Activated T-cell treated with anti-CD3 and anti-CD28 coated beads, Interleukin-2, amount 50 U/mL, for 24 hours (primary cell): ENCODE data around the gene CENPVL3.
"Not testable (repeated sequence)": the region's sequence is repeated elsewhere in the genome, so short reads cannot be mapped to it uniquely, and the experiment has no call there.

ENCODE experiments used
- DNase-seq: peaks from one replicate; pipeline ENCODE4 v3.0.0-alpha.2; 2020
- H3K27ac Mint-ChIP-seq: 2 replicates; pipeline ENCODE4 v1.8.0; 2020; ENCODE audit warnings: mild to moderate bottlenecking, mixed read lengths
- H3K27me3 Mint-ChIP-seq: 2 replicates; pipeline ENCODE4 v1.8.0; 2020; ENCODE audit warnings: mixed read lengths
- H3K36me3 Mint-ChIP-seq: 2 replicates; pipeline ENCODE4 v1.8.0; 2020; ENCODE audit warnings: low read depth, mixed read lengths
- H3K4me1 Mint-ChIP-seq: 2 replicates; pipeline ENCODE4 v1.8.0; 2020; ENCODE audit warnings: low read depth, mixed read lengths
- H3K4me3 Mint-ChIP-seq: 2 replicates; pipeline ENCODE4 v1.8.0; 2020; ENCODE audit warnings: mild to moderate bottlenecking, moderate library complexity, mixed read lengths
- H3K9me3 Mint-ChIP-seq: 2 replicates; pipeline ENCODE4 v1.8.0; 2020; ENCODE audit warnings: mixed read lengths

Gene CENPVL3

DNA sequence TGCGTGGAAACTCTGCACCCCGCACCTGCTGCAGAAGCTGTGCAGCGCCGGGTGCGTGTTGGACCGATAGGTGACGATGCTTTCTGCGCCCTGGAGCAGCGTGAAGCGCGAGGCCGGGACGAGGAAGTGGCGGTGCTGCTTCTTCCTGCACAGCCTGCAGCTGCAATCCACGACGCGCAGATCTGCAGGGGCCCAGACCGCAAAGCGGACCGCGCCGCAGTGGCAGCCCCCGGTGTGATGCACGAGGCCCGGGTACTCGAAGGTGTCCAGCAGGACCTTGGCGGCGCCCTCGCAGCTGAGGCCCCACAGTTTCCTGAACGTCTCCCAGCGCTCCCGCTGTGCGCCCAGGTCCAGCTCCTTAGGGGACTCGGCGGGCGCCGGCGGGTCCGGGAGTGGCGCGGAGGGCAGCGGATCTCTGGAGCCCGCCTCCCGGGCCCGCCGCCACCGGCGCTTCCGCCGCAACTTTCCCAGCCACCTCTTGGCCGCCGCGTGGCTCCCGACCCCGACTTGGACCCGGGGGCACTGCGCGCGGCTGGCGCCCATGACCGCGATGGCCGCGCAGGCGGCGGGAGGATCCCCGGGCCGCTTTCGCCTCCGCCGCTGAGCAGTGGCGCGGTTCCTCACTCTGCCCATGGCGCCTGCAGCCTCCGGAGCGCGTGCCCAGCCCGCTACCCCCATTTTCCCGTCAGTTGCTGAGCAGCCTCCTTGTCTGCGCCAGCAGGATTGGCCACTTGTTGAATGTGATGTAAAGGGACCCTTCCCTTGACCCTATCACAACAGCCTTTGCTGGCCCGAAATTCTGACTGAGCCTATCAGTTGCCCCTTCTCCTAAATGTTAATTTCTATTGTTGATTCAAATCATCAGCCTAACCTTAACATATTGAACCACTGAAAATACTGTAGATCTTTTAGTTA is at the start of gene CENPVL3:
CENPVL3 (minus strand) TSS at position 672 of the 915 bp plus-strand sequence; CDS start at position 633, 39 bp downstream.
- H3K4me3 Mint-ChIP-seq = peak within 1 kb of the TSS; percentile 64

DNA sequence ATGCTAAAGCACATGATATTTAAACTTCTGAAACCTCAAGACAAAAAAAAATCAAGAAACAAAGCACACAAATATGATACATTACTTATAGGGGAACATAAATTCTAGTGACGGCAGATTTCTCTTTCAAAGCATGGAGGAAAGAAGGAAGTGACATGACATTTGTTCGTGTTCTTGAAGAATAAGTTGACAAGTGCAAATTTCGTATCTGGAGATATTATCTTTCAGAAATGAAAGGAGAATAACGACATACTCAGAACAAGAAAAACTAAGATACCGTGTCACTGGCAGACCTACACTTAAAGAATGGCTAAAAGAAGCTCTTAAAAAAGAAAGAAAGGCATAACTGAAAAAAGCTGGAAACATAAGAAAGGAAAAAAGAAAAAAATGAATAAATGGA is 47.3 kb upstream of the CENPVL3 start:
- peaks cover 2% of the 10 kb centered on the region for H3K4me1 Mint-ChIP-seq
- H3K36me3 Mint-ChIP-seq = no peaks in the 10 kb centered on the region
- H3K9me3 Mint-ChIP-seq = no peaks in the 10 kb centered on the region
- H3K27ac Mint-ChIP-seq = no peak overlapping the region
- H3K4me3 Mint-ChIP-seq = no peak overlapping the region
- peaks cover 58% of the 10 kb centered on the region for H3K27me3 Mint-ChIP-seq
- DNase-seq = no peak

More for the DNA sequence above, at the start of gene CENPVL3:
- H3K27ac Mint-ChIP-seq, H3K36me3 Mint-ChIP-seq, H3K4me1 Mint-ChIP-seq, DNase-seq, H3K9me3 Mint-ChIP-seq: not testable (repeated sequence)
- peaks cover 84% of the 10 kb centered on the region for H3K27me3 Mint-ChIP-seq

DNA sequence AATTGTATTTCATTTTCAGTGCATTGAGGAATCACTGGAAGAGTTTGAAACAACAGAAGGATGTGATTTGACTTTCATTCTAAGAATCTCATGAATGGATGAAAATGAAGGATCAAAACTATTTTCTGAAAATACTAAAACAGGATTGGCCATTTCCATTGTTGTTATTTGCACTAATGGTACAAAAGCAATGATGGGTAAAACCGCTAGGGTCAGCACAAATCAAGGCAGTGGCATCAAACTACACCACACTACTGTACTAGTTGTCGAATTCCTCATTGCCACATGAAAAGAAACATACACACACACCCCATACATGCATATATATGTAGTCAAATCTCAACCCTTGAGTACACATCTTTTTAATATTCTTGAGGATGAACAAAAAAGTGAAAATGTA is 24.7 kb upstream of the CENPVL3 start:
- Mint-ChIP-seq H3K27ac (no peak overlapping the region), H3K36me3 (no peaks in the 10 kb centered on the region), H3K4me1 (peaks cover 2% of the 10 kb centered on the region), H3K4me3 (no peak overlapping the region), H3K27me3 (peaks cover 66% of the 10 kb centered on the region), H3K9me3 (no peaks in the 10 kb centered on the region)
- DNase-seq = no peak

DNA sequence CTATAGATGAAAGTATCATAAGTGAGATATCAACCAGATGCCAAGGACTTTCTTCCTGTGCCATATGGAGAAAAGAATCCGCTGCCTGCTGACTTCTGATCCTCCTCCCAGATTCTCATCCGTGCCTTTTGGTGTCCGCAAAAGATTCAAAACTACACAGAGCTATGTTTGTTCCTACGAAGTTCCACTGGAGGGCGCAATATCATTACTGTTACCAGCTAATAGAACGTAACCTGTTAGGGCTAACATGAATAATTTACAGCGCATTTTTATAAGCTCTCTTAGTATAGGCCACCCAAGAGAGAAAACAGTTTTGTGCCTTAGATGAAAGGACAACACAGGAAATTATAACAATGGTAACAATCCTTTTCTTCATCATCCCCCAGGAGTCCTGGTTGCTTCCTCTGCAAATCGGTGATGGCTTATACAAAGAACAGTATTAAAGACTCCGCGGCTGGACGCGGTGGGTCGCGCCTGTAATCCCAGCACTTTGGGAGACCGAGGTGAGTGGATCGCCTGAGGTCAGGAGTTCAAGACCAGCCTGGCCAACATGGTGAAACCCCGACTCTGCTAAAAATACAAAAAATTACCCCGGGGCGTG is 22.8 kb upstream of the CENPVL3 start:
- Mint-ChIP-seq H3K4me3 (no peak overlapping the region), H3K36me3 (no peaks in the 10 kb centered on the region), H3K9me3 (no peaks in the 10 kb centered on the region), H3K27me3 (peaks cover 72% of the 10 kb centered on the region), H3K27ac (no peak overlapping the region), H3K4me1 (peaks cover 2% of the 10 kb centered on the region)
- no peak for DNase-seq

DNA sequence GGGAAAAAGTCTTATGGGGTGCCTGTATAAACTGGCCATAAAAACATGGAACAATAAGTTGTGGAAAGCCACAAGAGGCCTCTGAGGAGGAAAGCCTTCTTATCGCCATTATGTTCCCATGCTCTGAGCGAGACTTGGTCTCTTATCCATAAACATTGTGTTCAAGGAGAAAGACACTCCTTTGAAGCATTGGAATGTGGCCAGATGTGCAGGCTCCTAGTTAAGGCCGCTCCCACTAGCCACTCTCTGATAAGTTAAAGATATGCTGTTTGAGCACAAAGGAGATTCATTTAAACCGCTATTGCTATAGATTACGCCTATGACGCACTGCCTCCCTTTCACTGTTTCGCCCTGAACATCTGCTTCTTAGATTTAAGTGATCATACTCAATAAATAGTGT is 17.8 kb upstream of the CENPVL3 start:
- not testable (repeated sequence) for H3K27ac Mint-ChIP-seq, H3K4me1 Mint-ChIP-seq, H3K4me3 Mint-ChIP-seq, H3K9me3 Mint-ChIP-seq, H3K36me3 Mint-ChIP-seq, DNase-seq
- peaks cover 71% of the 10 kb centered on the region for H3K27me3 Mint-ChIP-seq

DNA sequence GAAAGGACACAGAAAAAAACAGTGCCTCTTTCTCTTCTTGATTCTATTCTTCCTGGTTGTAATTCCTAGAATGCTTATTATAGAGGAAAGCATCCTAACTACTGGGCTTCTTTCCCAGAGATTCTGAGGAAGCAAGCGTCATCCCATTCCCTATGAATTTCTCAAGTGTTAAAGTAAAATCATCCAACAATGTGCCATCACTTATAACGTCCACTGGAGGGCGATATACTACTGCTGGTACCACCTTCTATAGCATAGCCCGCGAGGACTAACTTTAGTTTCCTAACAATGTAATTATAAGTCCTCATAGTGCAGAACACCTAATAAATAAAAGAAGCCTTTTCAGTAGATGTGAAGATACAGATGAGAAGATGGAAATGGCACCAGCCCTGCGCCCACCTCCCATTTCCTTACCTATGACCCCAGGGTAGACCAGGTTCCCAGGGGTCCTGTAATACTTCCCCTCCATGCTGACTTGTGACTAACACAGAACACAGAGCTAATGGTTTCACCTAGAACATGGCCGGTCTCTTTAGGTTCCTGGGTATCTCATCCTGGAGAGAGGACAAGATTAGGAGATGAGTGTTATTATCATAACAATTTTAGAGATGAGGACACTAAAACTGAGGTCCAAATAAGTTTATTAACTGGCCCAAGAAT is 4.2 kb downstream of the CENPVL3 start:
- Mint-ChIP-seq H3K4me1 (peaks cover 3% of the 10 kb centered on the region), H3K27me3 (peaks cover 77% of the 10 kb centered on the region), H3K36me3 (no peaks in the 10 kb centered on the region), H3K4me3 (no peak overlapping the region), H3K9me3 (no peaks in the 10 kb centered on the region), H3K27ac (no peak overlapping the region)
- no peak for DNase-seq

DNA sequence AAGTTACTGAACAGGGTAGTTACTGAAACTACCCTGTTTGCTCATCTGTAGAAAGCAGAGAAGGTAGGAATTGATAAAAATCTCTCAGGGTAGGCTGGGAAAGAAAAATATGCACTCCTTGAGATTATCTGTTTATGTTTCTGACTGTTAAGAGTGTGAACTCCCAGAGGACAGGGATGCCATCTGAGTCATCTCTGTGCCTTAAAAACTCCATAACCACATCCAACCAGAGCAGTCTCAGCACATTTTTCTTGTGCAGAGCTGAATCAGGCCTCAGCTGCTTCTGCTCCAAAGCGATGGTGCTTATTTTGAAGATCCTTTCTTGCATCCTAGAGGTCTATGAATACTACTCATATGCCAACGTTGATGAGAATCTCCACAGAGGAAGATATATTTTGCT is 9.9 kb downstream of the CENPVL3 start:
- Mint-ChIP-seq H3K9me3 (no peaks in the 10 kb centered on the region), H3K36me3 (no peaks in the 10 kb centered on the region), H3K4me1 (peaks cover 10% of the 10 kb centered on the region), H3K27ac (no peak overlapping the region), H3K4me3 (no peak overlapping the region), H3K27me3 (peaks cover 70% of the 10 kb centered on the region)
- no peak for DNase-seq

DNA sequence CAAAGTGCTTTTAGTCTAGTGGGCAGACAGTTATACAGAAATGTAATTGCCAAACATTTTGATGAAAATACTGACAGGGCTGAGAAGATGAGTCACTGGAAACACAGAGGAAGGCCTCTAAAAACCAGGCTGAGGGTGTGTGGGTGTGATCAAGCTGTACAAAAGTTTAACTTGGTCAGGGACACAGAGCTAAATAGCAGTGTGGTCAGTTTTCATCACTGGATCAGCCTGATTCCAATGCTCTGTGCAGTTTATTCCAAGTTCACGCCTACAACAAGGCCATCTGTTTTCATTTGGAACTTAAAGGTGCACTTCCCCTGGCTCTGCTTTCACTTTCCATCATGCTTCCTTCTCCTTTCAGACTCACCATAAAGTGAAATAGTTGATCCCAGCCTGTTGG is 10.6 kb downstream of the CENPVL3 start:
- H3K27ac Mint-ChIP-seq = no peak overlapping the region
- peaks cover 10% of the 10 kb centered on the region for H3K4me1 Mint-ChIP-seq
- no peak overlapping the region for H3K4me3 Mint-ChIP-seq
- H3K9me3 Mint-ChIP-seq = no peaks in the 10 kb centered on the region
- H3K36me3 Mint-ChIP-seq = no peaks in the 10 kb centered on the region
- no peak for DNase-seq
- peaks cover 68% of the 10 kb centered on the region for H3K27me3 Mint-ChIP-seq

DNA sequence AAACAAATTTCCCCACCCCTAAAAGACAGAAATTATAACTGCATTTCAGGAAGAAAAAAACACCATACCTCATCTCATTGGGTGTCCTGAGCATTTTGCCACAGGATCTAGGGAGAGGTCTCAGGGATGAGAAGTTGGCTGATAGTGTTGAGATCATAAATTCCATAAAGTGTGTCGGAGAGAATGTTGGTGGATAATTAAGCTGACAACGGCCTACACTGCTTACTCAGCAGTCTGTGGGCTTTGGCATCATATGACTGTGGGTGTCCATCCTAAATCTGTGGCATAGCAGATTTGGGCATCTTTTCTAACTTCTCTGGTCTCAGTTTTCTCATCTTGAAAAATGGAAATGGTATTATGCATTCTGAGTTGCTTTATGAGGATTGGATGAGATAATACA is 12.3 kb downstream of the CENPVL3 start:
- DNase-seq = no peak
- H3K36me3 Mint-ChIP-seq = no peaks in the 10 kb centered on the region
- no peak overlapping the region for H3K27ac Mint-ChIP-seq
- no peak overlapping the region for H3K4me3 Mint-ChIP-seq
- H3K9me3 Mint-ChIP-seq = no peaks in the 10 kb centered on the region
- H3K4me1 Mint-ChIP-seq = peaks cover 10% of the 10 kb centered on the region
- H3K27me3 Mint-ChIP-seq = peaks cover 67% of the 10 kb centered on the region

DNA sequence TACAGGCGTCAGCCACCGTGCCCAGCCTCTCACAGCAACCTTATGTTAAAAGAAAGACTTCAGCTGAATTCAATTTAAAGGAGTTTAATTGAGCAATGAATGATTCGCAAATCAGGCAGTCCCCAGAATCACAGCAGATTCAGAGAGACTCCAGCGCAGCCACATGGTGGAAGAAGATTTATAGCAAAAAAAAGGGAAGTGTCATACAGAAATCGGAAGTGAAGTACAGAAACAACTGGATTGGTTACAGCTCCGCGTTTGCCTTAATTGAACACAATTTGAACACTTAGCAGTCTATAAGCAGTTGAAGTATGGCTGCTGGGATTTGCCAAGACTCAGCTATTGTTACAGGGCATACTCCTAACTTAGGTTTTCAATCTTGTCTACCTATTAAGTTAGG is 19.8 kb downstream of the CENPVL3 start:
- Mint-ChIP-seq H3K27me3 (peaks cover 80% of the 10 kb centered on the region), H3K9me3 (no peaks in the 10 kb centered on the region), H3K36me3 (no peaks in the 10 kb centered on the region), H3K27ac (no peak overlapping the region), H3K4me1 (no peaks in the 10 kb centered on the region), H3K4me3 (no peak overlapping the region)
- no peak for DNase-seq

DNA sequence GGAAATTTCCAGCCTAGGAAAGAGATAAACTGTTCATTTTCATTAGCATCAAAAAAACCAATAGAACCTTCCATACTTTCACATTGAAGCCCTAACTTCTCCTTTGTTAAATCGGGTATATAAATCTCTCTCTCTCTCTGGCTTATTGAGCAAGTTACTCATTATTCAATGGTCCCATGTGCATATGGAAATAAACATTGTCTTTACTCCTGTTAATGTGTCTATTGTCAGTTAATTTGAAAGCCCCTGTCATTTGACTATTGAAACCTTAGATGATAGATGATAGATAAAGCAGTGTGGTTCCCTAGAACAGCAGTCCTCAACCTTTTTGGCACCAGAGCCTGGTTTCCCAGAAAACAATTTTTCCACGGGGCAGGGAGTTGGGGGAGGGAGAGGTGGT is 46.8 kb downstream of the CENPVL3 start:
- Mint-ChIP-seq H3K27me3 (peaks cover 54% of the 10 kb centered on the region), H3K36me3 (no peaks in the 10 kb centered on the region), H3K27ac (no peak overlapping the region), H3K4me3 (no peak overlapping the region), H3K4me1 (no peaks in the 10 kb centered on the region), H3K9me3 (no peaks in the 10 kb centered on the region)
- DNase-seq = no peak

DNA sequence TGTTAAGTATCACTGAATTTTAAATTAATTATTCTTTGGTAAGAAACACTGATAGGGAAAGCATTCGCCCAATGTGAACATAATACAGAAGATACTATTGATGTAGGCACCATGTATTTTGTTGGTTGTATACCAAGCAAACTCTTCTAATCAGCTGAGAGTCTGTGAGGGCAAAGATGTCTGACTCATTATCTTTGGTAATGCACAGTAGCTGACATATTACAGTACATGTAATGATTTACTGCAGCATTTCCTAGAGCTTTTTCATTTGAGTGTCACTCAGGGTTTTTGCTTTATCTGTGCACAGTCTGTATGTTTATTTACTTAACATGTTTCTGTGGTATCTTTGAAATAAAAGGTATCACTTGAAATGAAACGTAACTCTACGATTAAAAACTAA is 49.2 kb downstream of the CENPVL3 start:
- no peak overlapping the region for H3K4me3 Mint-ChIP-seq
- H3K27ac Mint-ChIP-seq = no peak overlapping the region
- DNase-seq = no peak
- H3K4me1 Mint-ChIP-seq = no peaks in the 10 kb centered on the region
- H3K36me3 Mint-ChIP-seq = no peaks in the 10 kb centered on the region
- no peaks in the 10 kb centered on the region for H3K9me3 Mint-ChIP-seq
- H3K27me3 Mint-ChIP-seq = peaks cover 42% of the 10 kb centered on the region

DNA sequence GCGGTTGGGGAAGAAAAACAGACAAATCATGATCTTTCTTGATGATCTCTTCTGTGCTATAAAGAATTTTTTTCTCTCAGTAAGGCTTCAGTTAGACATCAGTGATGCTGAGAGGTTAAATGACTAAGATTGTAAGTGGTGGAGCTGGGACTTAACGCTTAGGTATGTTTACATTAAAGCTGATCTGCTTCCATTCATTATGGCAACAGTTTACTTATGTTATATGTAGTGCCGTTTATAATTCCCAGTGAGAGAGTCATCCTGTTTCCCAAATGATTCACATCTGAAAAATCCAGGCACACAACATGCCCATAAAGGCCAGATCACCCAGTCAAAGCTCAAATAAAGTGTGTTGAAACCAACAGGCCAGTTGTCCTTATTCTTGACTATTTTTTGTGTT is 50.1 kb downstream of the CENPVL3 start:
- no peak overlapping the region for H3K4me3 Mint-ChIP-seq
- no peak overlapping the region for H3K27ac Mint-ChIP-seq
- DNase-seq = no peak
- H3K36me3 Mint-ChIP-seq = no peaks in the 10 kb centered on the region
- H3K4me1 Mint-ChIP-seq = no peaks in the 10 kb centered on the region
- no peaks in the 10 kb centered on the region for H3K9me3 Mint-ChIP-seq
- H3K27me3 Mint-ChIP-seq = peaks cover 38% of the 10 kb centered on the region
